Vagina (tissue), 2 donors: Measurements from ENCODE around the gene OSBPL8. TPM values are rescaled to one million over a fixed set of nuclear protein-coding genes. Genes with fewer than 3 reads are reported as not detected.

ENCODE experiments used
- DNase-seq, 2 donors: peaks; one replicate each; pipeline ENCODE4 v3.0.0-alpha.2; 2017; ENCODE audit errors: extremely low spot score in 2 of 2
- H3K27ac ChIP-seq: fragments of 200-600 bp; sonication (generic); one replicate; pipeline ENCODE4 v1.5.1; 2019
- H3K27me3 ChIP-seq: fragments of 200-600 bp; sonication (generic); one replicate; pipeline ENCODE4 v1.5.1; 2019
- H3K36me3 ChIP-seq, 2 donors: fragments of 200-600 bp; sonication (generic); one replicate each; pipeline ENCODE4 v1.5.1; 2017 to 2019
- H3K4me1 ChIP-seq: fragments of 200-600 bp; sonication (generic); one replicate; pipeline ENCODE4 v1.5.1; 2019
- H3K4me3 ChIP-seq, 2 donors: fragments of 200-600 bp; sonication (generic); 1 replicate in 1 of 2; 2 replicates in 1 of 2; pipeline ENCODE4 v1.5.1; 2016 to 2019
- H3K9me3 ChIP-seq: fragments of 200-600 bp; sonication (generic); one replicate; pipeline ENCODE4 v1.5.1; 2019
- POLR2A ChIP-seq, 2 donors: fragments of 450-650 bp; IDR thresholded peaks; one replicate each; pipeline ENCODE4 v1.6.1; 2017; ENCODE audit warnings: antibody characterized with exemption in 2 of 2, mild to moderate bottlenecking in 2 of 2, moderate library complexity in 2 of 2
- POLR2AphosphoS5 ChIP-seq, 2 donors: sonication (generic); formaldehyde crosslinking; IDR thresholded peaks; one replicate each; pipeline ENCODE4 v1.9.0; 2017; ENCODE audit warnings: antibody characterized with exemption in 2 of 2, mild to moderate bottlenecking in 2 of 2, low read depth in 1 of 2; ENCODE audit not compliant: insufficient read depth in 1 of 2
- intact Hi-C: fragments of 100-400 bp; cut with DNase I; formaldehyde crosslinking; loops from one replicate; pipeline ENCODE4 v1.15.1; 2023
- total RNA-seq: library from RNA; depleted of rRNA; stranded (reverse); fragments of >200 nt; gene quantifications from one replicate; pipeline ENCODE4 v1.2.3, GENCODE V29; 2016
- TF ChIP-seq, protein P1 (sequence below), 3 experiments: fragments of 450-650 bp in 2 of 3; fragments of 200-600 bp in 1 of 3; sonication (generic) in 1 of 3; IDR thresholded peaks; one replicate each; pipeline ENCODE4 v1.5.1; 2017 to 2019; ENCODE audit warnings: antibody characterized with exemption in 3 of 3, mild to moderate bottlenecking in 2 of 3, moderate library complexity in 2 of 3

The OSBPL8 gene
- total RNA-seq, 1 donor from 2014 or later, result 66.5 TPM

GRCh38 chr12:76568130-76568529 is 8.6 kb upstream of the OSBPL8 start:
- no peak overlapping the region for H3K4me3 ChIP-seq
- DNase-seq, result no peak
- H3K9me3 ChIP-seq, result no peaks in the 10 kb centered on the region
- no peaks in the 10 kb centered on the region for H3K4me1 ChIP-seq
- no peaks in the 10 kb centered on the region for H3K36me3 ChIP-seq
- H3K27me3 ChIP-seq, result no peaks in the 10 kb centered on the region
- H3K27ac ChIP-seq, result no peak overlapping the region
- TF ChIP-seq, protein P1, sequence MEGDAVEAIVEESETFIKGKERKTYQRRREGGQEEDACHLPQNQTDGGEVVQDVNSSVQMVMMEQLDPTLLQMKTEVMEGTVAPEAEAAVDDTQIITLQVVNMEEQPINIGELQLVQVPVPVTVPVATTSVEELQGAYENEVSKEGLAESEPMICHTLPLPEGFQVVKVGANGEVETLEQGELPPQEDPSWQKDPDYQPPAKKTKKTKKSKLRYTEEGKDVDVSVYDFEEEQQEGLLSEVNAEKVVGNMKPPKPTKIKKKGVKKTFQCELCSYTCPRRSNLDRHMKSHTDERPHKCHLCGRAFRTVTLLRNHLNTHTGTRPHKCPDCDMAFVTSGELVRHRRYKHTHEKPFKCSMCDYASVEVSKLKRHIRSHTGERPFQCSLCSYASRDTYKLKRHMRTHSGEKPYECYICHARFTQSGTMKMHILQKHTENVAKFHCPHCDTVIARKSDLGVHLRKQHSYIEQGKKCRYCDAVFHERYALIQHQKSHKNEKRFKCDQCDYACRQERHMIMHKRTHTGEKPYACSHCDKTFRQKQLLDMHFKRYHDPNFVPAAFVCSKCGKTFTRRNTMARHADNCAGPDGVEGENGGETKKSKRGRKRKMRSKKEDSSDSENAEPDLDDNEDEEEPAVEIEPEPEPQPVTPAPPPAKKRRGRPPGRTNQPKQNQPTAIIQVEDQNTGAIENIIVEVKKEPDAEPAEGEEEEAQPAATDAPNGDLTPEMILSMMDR (IDR thresholded peaks at IDR 0.05), result no peak
- TF ChIP-seq POLR2A (IDR thresholded peaks at IDR 0.05), result no peak
- no peak for TF ChIP-seq POLR2AphosphoS5 (IDR thresholded peaks at IDR 0.05; ENCODE audit: insufficient read depth in 1 of 2, low read depth in 1 of 2)
- intact Hi-C loops, result no loop called here

- Histone ChIP-seq H3K27ac (no peak overlapping the region), H3K36me3 (no peaks in the 10 kb centered on the region), H3K4me3 (no peak overlapping the region), H3K27me3 (no peaks in the 10 kb centered on the region), H3K9me3 (no peaks in the 10 kb centered on the region), H3K4me1 (no peaks in the 10 kb centered on the region)
- DNase-seq, result no peak
- TF ChIP-seq POLR2A (IDR thresholded peaks at IDR 0.05) (no peak), POLR2AphosphoS5 (IDR thresholded peaks at IDR 0.05; ENCODE audit: insufficient read depth in 1 of 2, low read depth in 1 of 2) (no peak)
- TF ChIP-seq, protein P1 (IDR thresholded peaks at IDR 0.05), result no peak
- intact Hi-C loops, result no loop called here
Observed at GRCh38 chr12:76563061-76563460, 3.5 kb upstream of the OSBPL8 start.

GRCh38 chr12:76562130-76562529 is 2.6 kb upstream of the OSBPL8 start:
- Histone ChIP-seq H3K4me1 (peaks cover 8% of the 10 kb centered on the region), H3K9me3 (no peaks in the 10 kb centered on the region), H3K4me3 (no peak overlapping the region), H3K27me3 (no peaks in the 10 kb centered on the region), H3K27ac (no peak overlapping the region), H3K36me3 (no peaks in the 10 kb centered on the region)
- DNase-seq, result no peak
- intact Hi-C loops, result no loop called here
- no peak for TF ChIP-seq POLR2A (IDR thresholded peaks at IDR 0.05)
- no peak for TF ChIP-seq POLR2AphosphoS5 (IDR thresholded peaks at IDR 0.05; ENCODE audit: insufficient read depth in 1 of 2, low read depth in 1 of 2)
- TF ChIP-seq, protein P1 (IDR thresholded peaks at IDR 0.05), result no peak

- no peak for DNase-seq
- Histone ChIP-seq H3K4me3 (peak overlapping the region; percentile 83 to 86), H3K27ac (peak overlapping the region; percentile 95), H3K4me1 (peaks cover 25% of the 10 kb centered on the region), H3K27me3 (no peaks in the 10 kb centered on the region), H3K36me3 (no peaks in the 10 kb centered on the region), H3K9me3 (no peaks in the 10 kb centered on the region)
- intact Hi-C loops, result no loop called here
- peak in 1 of 2 donors; percentile 53 for TF ChIP-seq POLR2AphosphoS5 (IDR thresholded peaks at IDR 0.05; ENCODE audit: insufficient read depth in 1 of 2, low read depth in 1 of 2)
- no peak for TF ChIP-seq POLR2A (IDR thresholded peaks at IDR 0.05)
Observed at GRCh38 chr12:76560086-76560491, 518 bp upstream of the OSBPL8 start.

DNA sequence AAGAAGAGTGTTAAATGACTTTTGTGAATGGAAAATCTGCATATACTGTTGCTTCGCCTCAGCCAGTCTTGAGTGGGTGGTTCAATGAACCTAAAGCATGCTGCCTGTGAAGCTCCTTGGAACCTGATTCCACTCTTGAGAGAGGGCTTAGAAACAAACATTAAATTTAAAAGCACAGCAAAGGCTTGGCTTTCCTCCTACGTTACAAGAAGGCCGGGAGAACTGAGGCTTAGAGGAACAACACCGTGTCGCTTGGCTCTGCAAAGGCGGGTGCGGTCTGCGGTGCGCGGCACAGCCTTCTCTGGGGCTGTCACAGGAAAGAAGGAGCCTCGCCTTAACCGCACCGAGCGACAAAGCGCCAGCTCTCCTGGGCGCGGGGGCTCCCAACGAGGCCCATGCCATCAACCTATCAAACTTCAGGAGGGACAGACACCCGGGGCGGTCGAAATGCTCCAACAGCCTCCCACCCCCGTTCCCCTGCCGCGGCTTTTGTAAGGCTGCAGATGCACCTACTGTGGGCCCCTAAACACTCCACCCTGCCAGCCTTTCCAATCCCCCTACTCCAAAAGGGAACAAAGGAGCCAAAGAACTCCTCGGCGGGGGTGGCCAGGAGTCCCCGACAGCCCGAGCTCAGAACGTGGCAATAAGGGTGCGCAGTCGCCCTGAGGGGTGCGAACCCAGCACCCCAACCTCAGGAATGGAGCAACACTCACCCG is 729 bp downstream of the OSBPL8 start:
- TF ChIP-seq POLR2AphosphoS5 (IDR thresholded peaks at IDR 0.05; ENCODE audit: insufficient read depth in 1 of 2, low read depth in 1 of 2), result no peak
- TF ChIP-seq, protein P1 (IDR thresholded peaks at IDR 0.05), result no peak
- Histone ChIP-seq H3K27me3 (no peaks in the 10 kb centered on the region), H3K27ac (peak overlapping the region; percentile 95), H3K4me1 (peaks cover 32% of the 10 kb centered on the region), H3K4me3 (peak overlapping the region; percentile 83 to 86), H3K9me3 (no peaks in the 10 kb centered on the region), H3K36me3 (no peaks in the 10 kb centered on the region)
- peak in 1 of 2 donors; percentile 87 for DNase-seq
- intact Hi-C loops, result no loop called here
